Heart right ventricle (tissue), 16 donors: ENCODE measurements around the gene FRS2. TPM values are rescaled to one million over a fixed set of nuclear protein-coding genes. Genes with fewer than 3 reads are reported as not detected.

Experiments used
- ATAC-seq, 8 donors: fragments of 200-7000 bp; cut with Tn5 transposase; one replicate each; pipeline ENCODE4 v1.9.1; 2020; ENCODE audit warnings: mild to moderate bottlenecking in 8 of 8, moderate library complexity in 8 of 8, moderate number of reproducible peaks in 1 of 8
- DNase-seq, 2 donors: peaks; one replicate each; pipeline ENCODE4 v3.0.0-alpha.2; 2020
- H3K27ac ChIP-seq, 10 donors: fragments of 200-600 bp; sonication (generic) in 2 of 10; one replicate each; pipeline versions ENCODE4 v1.5.0 to v1.8.0; 2020 to 2022; ENCODE audit warnings: mild to moderate bottlenecking in 3 of 10
- H3K27me3 ChIP-seq, 7 donors: fragments of 200-600 bp; one replicate each; pipeline ENCODE4 v1.8.0; 2021 to 2022; ENCODE audit warnings: mild to moderate bottlenecking in 2 of 7
- H3K36me3 ChIP-seq, 9 donors: fragments of 200-600 bp; sonication (generic) in 1 of 9; one replicate each; pipeline versions ENCODE4 v1.5.0 to v1.8.0; 2020 to 2022; ENCODE audit warnings: mild to moderate bottlenecking in 2 of 9
- H3K4me1 ChIP-seq, 9 donors: fragments of 200-600 bp; sonication (generic) in 1 of 9; one replicate each; pipeline versions ENCODE4 v1.5.0 to v1.8.0; 2020 to 2022; ENCODE audit warnings: mild to moderate bottlenecking in 4 of 9
- H3K4me3 ChIP-seq, 10 donors: fragments of 200-600 bp; sonication (generic) in 2 of 10; one replicate each; pipeline versions ENCODE4 v1.5.0 to v1.8.0; 2020 to 2022; ENCODE audit warnings: mild to moderate bottlenecking in 7 of 10, moderate library complexity in 2 of 10
- H3K9me3 ChIP-seq, 11 donors: fragments of 200-600 bp in 10 of 11; sonication (generic) in 2 of 11; one replicate each; pipeline versions ENCODE4 v1.5.0 to v1.8.0; 2013 to 2022; ENCODE audit warnings: mild to moderate bottlenecking in 2 of 11, control low read depth in 1 of 11, moderate library complexity in 1 of 11
- WGBS, 2 donors: extraction: QIAGEN DNeasy Blood & Tissue Kit; methylation state at CpG; one replicate each; pipeline ENCODE4 v1.1.7; 2013; ENCODE audit warnings: inconsistent platforms in 1 of 2; 5-methylcytosine and 5-hydroxymethylcytosine counted together
- intact Hi-C, 10 donors: fragments of 100-400 bp; cut with DNase I; formaldehyde crosslinking; loops; one replicate each; pipeline versions ENCODE4 v1.11.1 to v1.14.2; 2022
- polyA plus RNA-seq, 2 donors: library from polyadenylated mRNA; stranded (reverse); fragments of 200-250 nt; gene quantifications; one replicate each; pipeline ENCODE4 v1.2.3, GENCODE V29; 2013
- total RNA-seq, 10 donors: library from RNA; stranded (reverse); fragmentation: NEBNext Ultra II Directional in 3 of 10; extraction: Animal tissue kit (Norgen Biotek cat#: 25700) in 3 of 10; gene quantifications; one replicate each; pipeline versions ENCODE4 v1.2.1 to v1.2.4, GENCODE V29; 2021 to 2023
- TF ChIP-seq, protein P1 (sequence below), 9 donors: fragments of 200-600 bp; sonication (generic) in 2 of 9; IDR thresholded peaks; one replicate each; pipeline versions ENCODE4 v1.5.0 to v1.8.0; 2021 to 2022; ENCODE audit warnings: antibody characterized with exemption in 9 of 9, mild to moderate bottlenecking in 5 of 9, moderate library complexity in 1 of 9
- donor health status: Arrhythmogenic right ventricular cardiomyopathy.
- donor health status: ischemic (EF 13 %, LVEDD 7.1; RV severe dilation, severe dysfunction).
- donor health status: healthy with polysubstance abuse.
- donor health status: DM: no; HTN: yes; CAD: no.
- donor health status: DM: no; HTN: no; CAD: no.
- donor health status: ischemic (EF 25% LVEDD 6.9; RV normal size, moderate dysfunction).
- donor health status: ischemic (EF 25% LVEDD 5.7; RV mildly dilated, moderate dysfunction).
- donor health status: healthy.
- donor health status: DM: yes; HTN: yes; CAD: no.
- donor health status: Ischemic cardiomyopathy.
- donor health status: ischemic (EF 35%, LVEDD 5.7; RV mildly dilated, moderate dysfunction).
- donor health status: nonischemic (EF 11% LVEDD 7.7; RV severe dilation, severe dysfunction).
- donor health status: DM: yes; HTN: yes; CAD: no.
- donor health status: PGD.
- donor health status: ischemic (EF 29% LVEDD 5.4; RV normal size, mild dysfunction).
- donor health status: nonischemic (EF 23%, LVEDD 6.1; RV moderate dilation, normal function).

The FRS2 gene
- total and polyA plus RNA-seq, 12 donors, result 2.9 to 26.0 (median 19.7) TPM

GRCh38 chr12:69575346-69575745 is 105.2 kb downstream of the FRS2 start:
- intact Hi-C loops, result loop anchor here in 8 of 10 donors (10.0 kb wide), 4 partner anchors 161 to 221 kb away; partner anchors contain the start of gene YEATS4 (in 3 of the 8)
- peaks cover 0 to 57% (median 21%) of the 10 kb centered on the region in 9 donors for H3K36me3 ChIP-seq

DNA sequence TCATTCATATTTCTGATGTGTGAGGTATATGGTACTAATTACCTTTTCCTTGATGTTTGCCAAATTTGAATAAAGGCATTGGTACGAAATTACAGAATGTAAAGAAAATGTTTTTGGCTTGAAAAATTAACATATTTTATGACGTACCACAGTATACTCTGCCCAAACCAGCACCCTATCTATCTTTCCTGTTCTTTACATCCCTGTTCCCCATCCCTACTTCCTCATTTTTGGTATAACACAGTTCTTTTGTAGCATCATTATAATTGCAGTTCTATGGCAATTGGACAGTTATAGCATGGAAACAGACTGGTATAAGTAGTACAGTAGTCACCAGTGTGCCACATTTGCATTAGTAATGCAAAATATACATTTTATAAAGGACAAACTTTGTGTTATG is 108.1 kb downstream of the FRS2 start:
- DNase-seq (no peak), ATAC-seq (no peak)
- intact Hi-C loops, result loop anchor here in 8 of 10 donors (10.0 kb wide), 4 partner anchors 163 to 223 kb away; partner anchors contain the start of gene YEATS4 (in 3 of the 8)
- Histone ChIP-seq H3K4me1 (peaks cover 0 to 14% (median 0%) of the 10 kb centered on the region in 9 donors), H3K27ac (no peak overlapping the region), H3K4me3 (no peak overlapping the region), H3K27me3 (no peaks in the 10 kb centered on the region), H3K36me3 (peaks cover 0 to 33% (median 13%) of the 10 kb centered on the region in 9 donors), H3K9me3 (no peaks in the 10 kb centered on the region)
- WGBS, 2 donors, result 85 to 91% methylated on average over 2 of the region's 2 CpGs
- TF ChIP-seq, protein P1, sequence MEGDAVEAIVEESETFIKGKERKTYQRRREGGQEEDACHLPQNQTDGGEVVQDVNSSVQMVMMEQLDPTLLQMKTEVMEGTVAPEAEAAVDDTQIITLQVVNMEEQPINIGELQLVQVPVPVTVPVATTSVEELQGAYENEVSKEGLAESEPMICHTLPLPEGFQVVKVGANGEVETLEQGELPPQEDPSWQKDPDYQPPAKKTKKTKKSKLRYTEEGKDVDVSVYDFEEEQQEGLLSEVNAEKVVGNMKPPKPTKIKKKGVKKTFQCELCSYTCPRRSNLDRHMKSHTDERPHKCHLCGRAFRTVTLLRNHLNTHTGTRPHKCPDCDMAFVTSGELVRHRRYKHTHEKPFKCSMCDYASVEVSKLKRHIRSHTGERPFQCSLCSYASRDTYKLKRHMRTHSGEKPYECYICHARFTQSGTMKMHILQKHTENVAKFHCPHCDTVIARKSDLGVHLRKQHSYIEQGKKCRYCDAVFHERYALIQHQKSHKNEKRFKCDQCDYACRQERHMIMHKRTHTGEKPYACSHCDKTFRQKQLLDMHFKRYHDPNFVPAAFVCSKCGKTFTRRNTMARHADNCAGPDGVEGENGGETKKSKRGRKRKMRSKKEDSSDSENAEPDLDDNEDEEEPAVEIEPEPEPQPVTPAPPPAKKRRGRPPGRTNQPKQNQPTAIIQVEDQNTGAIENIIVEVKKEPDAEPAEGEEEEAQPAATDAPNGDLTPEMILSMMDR (IDR thresholded peaks at IDR 0.05), result no peak

More at GRCh38 chr12:69575346-69575745, 105.2 kb downstream of the FRS2 start:
- H3K4me1 ChIP-seq, result peaks cover 0 to 8% (median 0%) of the 10 kb centered on the region in 9 donors
- no peaks in the 10 kb centered on the region for H3K27me3 ChIP-seq
- WGBS, 2 donors, result 90 to 100% methylated on average over 3 of the region's 3 CpGs
- no peaks in the 10 kb centered on the region for H3K9me3 ChIP-seq
- DNase-seq (no peak), ATAC-seq (no peak)
- TF ChIP-seq, protein P1 (IDR thresholded peaks at IDR 0.05), result no peak
- H3K27ac ChIP-seq, result no peak overlapping the region
- no peak overlapping the region for H3K4me3 ChIP-seq

DNA sequence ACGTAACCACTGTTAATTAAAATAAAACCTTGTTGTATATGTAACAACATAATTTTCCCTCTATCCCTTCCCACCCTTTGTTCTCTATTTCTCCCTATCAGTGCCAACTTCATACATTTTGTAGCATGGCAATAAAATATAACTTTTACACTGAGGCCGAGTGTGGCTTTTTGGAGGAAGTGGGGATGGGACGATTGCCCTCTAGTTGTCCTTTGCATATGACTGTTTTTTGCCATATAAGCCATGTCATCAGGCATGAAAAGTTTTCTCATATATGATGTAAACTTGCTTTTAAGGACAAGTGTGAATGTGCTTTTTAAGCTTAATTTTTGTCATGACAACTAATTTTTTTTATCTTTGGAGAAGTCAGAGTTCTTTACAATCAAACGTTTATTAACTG is 108.8 kb downstream of the FRS2 start:
- Histone ChIP-seq H3K27me3 (no peaks in the 10 kb centered on the region), H3K36me3 (peaks cover 0 to 26% (median 12%) of the 10 kb centered on the region in 9 donors), H3K9me3 (no peaks in the 10 kb centered on the region), H3K27ac (no peak overlapping the region), H3K4me1 (peaks cover 0 to 14% (median 0%) of the 10 kb centered on the region in 9 donors), H3K4me3 (no peak overlapping the region)
- ATAC-seq, result no peak
- TF ChIP-seq, protein P1 (IDR thresholded peaks at IDR 0.05), result no peak
- WGBS, 2 donors, result 82 to 87% methylated on average over 4 of the region's 4 CpGs
- intact Hi-C loops, result loop anchor here in 8 of 10 donors (10.0 kb wide), 4 partner anchors 164 to 224 kb away; partner anchors contain the start of gene YEATS4 (in 3 of the 8)
- no peak for DNase-seq

- Histone ChIP-seq H3K27me3 (no peaks in the 10 kb centered on the region), H3K27ac (no peak overlapping the region), H3K4me1 (peaks cover 0 to 18% (median 6%) of the 10 kb centered on the region in 9 donors), H3K4me3 (no peak overlapping the region), H3K9me3 (no peaks in the 10 kb centered on the region), H3K36me3 (peaks cover 0 to 15% (median 2%) of the 10 kb centered on the region in 9 donors)
- TF ChIP-seq, protein P1 (IDR thresholded peaks at IDR 0.05), result no peak
- no peak for DNase-seq
- intact Hi-C loops, result no loop called here
- ATAC-seq, result no peak
- WGBS, 2 donors, result 95 to 98% methylated on average over 1 of the region's 1 CpG
Observed at GRCh38 chr12:69580074-69580473, 109.9 kb downstream of the FRS2 start.
